ENCODE results near the gene FDX2. TPM values are rescaled to one million over a fixed set of nuclear protein-coding genes. Genes with fewer than 3 reads are reported as not detected.

The FDX2 gene
- total and polyA plus RNA-seq, 2 donors (not counting 3 experiments of a cell fraction or from before 2014, with no cell fraction given) = 20.5 to 59.8 TPM

GRCh38 chr19:10356431-10356830 is 40.6 kb upstream of the FDX2 start:
- Histone ChIP-seq H3K4me3 (replicated peaks in 1 of 3; ENCODE audit: insufficient read depth in 1 of 3, low read depth in 1 of 3, low read length in 3 of 3) (no peak overlapping the region), H3K36me3 (ENCODE audit: control insufficient read depth in 2 of 2, extremely low read depth in 1 of 2, insufficient read depth in 2 of 2, low read length in 2 of 2) (peaks cover 14 to 34% of the 10 kb centered on the region in 2 experiments), H3K4me1 (ENCODE audit: control insufficient read depth, extremely low read depth, insufficient read depth, low read length) (no peaks in the 10 kb centered on the region), H3K27ac (ENCODE audit: insufficient read depth, low read depth, low read length) (no peak overlapping the region), H2AFZ (ENCODE audit: low read depth, low read length) (no peak overlapping the region), H3K79me2 (ENCODE audit: control insufficient read depth, insufficient read depth, low read length) (no peaks in the 10 kb centered on the region), H3K9ac (replicated peaks; ENCODE audit: extremely low read depth, insufficient read depth, low read length) (no peak overlapping the region), H3K27me3 (ENCODE audit: control insufficient read depth in 2 of 2, insufficient read depth in 2 of 2, low read length in 2 of 2) (no peaks in the 10 kb centered on the region), H3K9me1 (replicated peaks; ENCODE audit: control insufficient read depth, extremely low read depth, insufficient read depth, low read length) (no peaks in the 10 kb centered on the region), H3K9me3 (replicated peaks; ENCODE audit: control insufficient read depth, insufficient read depth, low read length) (no peaks in the 10 kb centered on the region), H3K4me2 (ENCODE audit: insufficient read depth, low read length) (no peak overlapping the region), H4K20me1 (replicated peaks; ENCODE audit: control insufficient read depth, extremely low read depth, insufficient read depth, low read length) (no peaks in the 10 kb centered on the region)
- FAIRE-seq = no peak
- dilution Hi-C loops (cut with MboI; ENCODE audit: extremely low pct_ligation_motif_present, low sequenced_read_pairs) = no loop called here
- no TSS peak for BruUV-seq (replicated peaks)
- intact Hi-C loops (cut with micrococcal nuclease) = no loop called here
- ChIA-PET CTCF (interaction anchor here (1.0 to 3.0 kb wide), 4 partner anchors 12 to 98 kb away, joined by 3 to 8 read pairs (median 4); no protein-coding TSS in a partner anchor), POLR2A (no interaction called here)
- TF ChIP-seq, protein P1, sequence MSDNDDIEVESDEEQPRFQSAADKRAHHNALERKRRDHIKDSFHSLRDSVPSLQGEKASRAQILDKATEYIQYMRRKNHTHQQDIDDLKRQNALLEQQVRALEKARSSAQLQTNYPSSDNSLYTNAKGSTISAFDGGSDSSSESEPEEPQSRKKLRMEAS (IDR thresholded peaks at IDR 0.05; ENCODE audit: insufficient read depth, insufficient read length) = no peak
- TF ChIP-seq MYC (IDR thresholded peaks at IDR 0.05; ENCODE audit: low read depth, low read length) (no peak), JUN (IDR thresholded peaks at IDR 0.05; ENCODE audit: borderline replicate concordance, insufficient read depth, insufficient read length, low read depth) (no peak), POLR2AphosphoS5 (IDR thresholded peaks at IDR 0.05; ENCODE audit: insufficient read depth, low read depth, low read length) (no peak), EZH2 (IDR thresholded peaks at IDR 0.05; ENCODE audit: borderline replicate concordance, low read depth, low read length, severe bottlenecking) (no peak), CTCF (IDR thresholded peaks at IDR 0.05; ENCODE audit: extremely low read depth in 1 of 2, insufficient read depth in 1 of 2, low read depth in 1 of 2, low read length in 2 of 2) (no peak), GATA2 (IDR thresholded peaks at IDR 0.05; ENCODE audit: insufficient read depth, insufficient read length, low read depth, low read length) (no peak), FOS (IDR thresholded peaks at IDR 0.05; ENCODE audit: borderline replicate concordance, insufficient read depth, low read length) (no peak)
- no peak for DNase-seq (ENCODE audit: low read depth, low spot score)
